ENCODE results near the gene MSMO1.

GRCh38 chr4:165294907-165295306, 32.6 kb upstream of the MSMO1 start:
- TF ChIP-seq CTCF (IDR thresholded peaks at IDR 0.05) (no peak), POLR2A (IDR thresholded peaks at IDR 0.05) (no peak), EP300 (IDR thresholded peaks at IDR 0.05) (no peak)
